ENCODE data around the gene ESRP2.

GRCh38 chr16:68233085-68233834, 2.7 kb downstream of the ESRP2 start:
- TF ChIP-seq POLR2A (IDR thresholded peaks at IDR 0.05; ENCODE audit: low read length) (no peak), GATA1 (IDR thresholded peaks at IDR 0.05; ENCODE audit: low read depth, low read length) (no peak)
